Lower leg skin (tissue), 3 donors: ENCODE data around the gene UBE2B.

Experiments used
- CTCF ChIP-seq, 3 donors: fragments of 450-650 bp; IDR thresholded peaks; one replicate each; pipeline ENCODE4 v1.5.1; 2016; ENCODE audit warnings: antibody characterized with exemption in 3 of 3, mild to moderate bottlenecking in 3 of 3, moderate library complexity in 2 of 3
- POLR2A ChIP-seq, 2 donors: fragments of 450-650 bp; IDR thresholded peaks; one replicate each; pipeline ENCODE4 v1.6.1; 2016 to 2017; ENCODE audit warnings: antibody characterized with exemption in 2 of 2, mild to moderate bottlenecking in 1 of 2, moderate library complexity in 1 of 2

- no peak for TF ChIP-seq CTCF (IDR thresholded peaks at IDR 0.05)
- TF ChIP-seq POLR2A (IDR thresholded peaks at IDR 0.05) = no peak
Observed at GRCh38 chr5:134392301-134392700, 20.9 kb downstream of the UBE2B start.
